ENCODE measurements around the gene IFTAP.

DNA sequence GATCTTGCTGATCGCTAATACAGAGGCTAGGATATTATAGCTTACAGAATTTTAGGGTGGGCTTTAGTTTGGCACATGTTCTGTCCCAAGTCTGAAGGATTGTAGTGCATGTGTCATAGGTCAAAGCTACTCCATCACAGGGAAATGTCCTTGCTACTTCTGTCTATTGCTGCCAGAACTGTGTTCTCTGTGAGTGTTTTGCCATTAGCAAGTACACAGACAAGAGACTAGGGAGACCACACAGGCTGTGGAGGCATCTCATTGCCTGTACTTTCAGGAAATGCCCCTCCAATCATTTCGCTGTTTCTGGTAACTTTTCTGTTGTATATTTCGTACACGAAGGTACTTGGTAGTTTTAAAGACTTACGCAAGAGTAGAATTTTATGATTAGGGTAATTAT is 29.2 kb downstream of the IFTAP start:
- TF ChIP-seq GATA2 (IDR thresholded peaks at IDR 0.05; ENCODE audit: low read depth, low read length): no peak
- TF ChIP-seq GATA3 (IDR thresholded peaks at IDR 0.05; ENCODE audit: low read depth, low read length): no peak

Data from SH-SY5Y (cell line).